ENCODE data around the gene LRMDA.

The LRMDA gene

GRCh38 chr10:76420725-76421124 is 989.3 kb downstream of the LRMDA start:
- TF ChIP-seq, protein P1, sequence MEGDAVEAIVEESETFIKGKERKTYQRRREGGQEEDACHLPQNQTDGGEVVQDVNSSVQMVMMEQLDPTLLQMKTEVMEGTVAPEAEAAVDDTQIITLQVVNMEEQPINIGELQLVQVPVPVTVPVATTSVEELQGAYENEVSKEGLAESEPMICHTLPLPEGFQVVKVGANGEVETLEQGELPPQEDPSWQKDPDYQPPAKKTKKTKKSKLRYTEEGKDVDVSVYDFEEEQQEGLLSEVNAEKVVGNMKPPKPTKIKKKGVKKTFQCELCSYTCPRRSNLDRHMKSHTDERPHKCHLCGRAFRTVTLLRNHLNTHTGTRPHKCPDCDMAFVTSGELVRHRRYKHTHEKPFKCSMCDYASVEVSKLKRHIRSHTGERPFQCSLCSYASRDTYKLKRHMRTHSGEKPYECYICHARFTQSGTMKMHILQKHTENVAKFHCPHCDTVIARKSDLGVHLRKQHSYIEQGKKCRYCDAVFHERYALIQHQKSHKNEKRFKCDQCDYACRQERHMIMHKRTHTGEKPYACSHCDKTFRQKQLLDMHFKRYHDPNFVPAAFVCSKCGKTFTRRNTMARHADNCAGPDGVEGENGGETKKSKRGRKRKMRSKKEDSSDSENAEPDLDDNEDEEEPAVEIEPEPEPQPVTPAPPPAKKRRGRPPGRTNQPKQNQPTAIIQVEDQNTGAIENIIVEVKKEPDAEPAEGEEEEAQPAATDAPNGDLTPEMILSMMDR (IDR thresholded peaks at IDR 0.05; ENCODE audit: borderline replicate concordance, insufficient read depth, low read depth, low read length) = no peak
- H3K4me3 ChIP-seq (ENCODE audit: low read depth, low read length) = no peak overlapping the region

DNA sequence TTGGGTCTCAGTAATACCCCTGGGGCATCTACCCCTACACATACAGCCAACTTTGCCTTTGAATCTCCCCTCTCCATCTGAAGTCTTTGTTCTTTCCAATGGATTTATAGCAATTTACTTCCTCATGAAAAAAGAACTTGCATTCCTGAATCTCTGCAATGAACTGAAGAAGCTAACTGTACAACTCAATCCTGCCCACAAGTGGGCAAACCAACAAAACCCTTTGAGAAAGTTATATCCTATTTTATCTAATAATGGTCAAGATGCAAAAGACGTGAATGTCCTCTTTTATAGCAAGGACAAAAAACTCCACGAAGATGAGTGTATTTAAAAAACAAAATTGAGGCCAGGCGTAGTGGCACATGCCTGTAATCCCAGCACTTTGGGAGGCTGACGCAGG is 991.3 kb downstream of the LRMDA start:
- TF ChIP-seq, protein P1 (IDR thresholded peaks at IDR 0.05; ENCODE audit: borderline replicate concordance, insufficient read depth, low read depth, low read length) = no peak
- no peak overlapping the region for H3K4me3 ChIP-seq (ENCODE audit: low read depth, low read length)

GRCh38 chr10:76428551-76429367 is 997.3 kb downstream of the LRMDA start:
- H3K4me3 ChIP-seq (ENCODE audit: low read depth, low read length) = no peak overlapping the region
- TF ChIP-seq, protein P1 (IDR thresholded peaks at IDR 0.05; ENCODE audit: borderline replicate concordance, insufficient read depth, low read depth, low read length) = no peak

- no peak overlapping the region for H3K4me3 ChIP-seq (ENCODE audit: low read depth, low read length)
- TF ChIP-seq, protein P1 (IDR thresholded peaks at IDR 0.05; ENCODE audit: borderline replicate concordance, insufficient read depth, low read depth, low read length) = no peak
Observed at GRCh38 chr10:76429368-76430060, 998.1 kb downstream of the LRMDA start.

DNA sequence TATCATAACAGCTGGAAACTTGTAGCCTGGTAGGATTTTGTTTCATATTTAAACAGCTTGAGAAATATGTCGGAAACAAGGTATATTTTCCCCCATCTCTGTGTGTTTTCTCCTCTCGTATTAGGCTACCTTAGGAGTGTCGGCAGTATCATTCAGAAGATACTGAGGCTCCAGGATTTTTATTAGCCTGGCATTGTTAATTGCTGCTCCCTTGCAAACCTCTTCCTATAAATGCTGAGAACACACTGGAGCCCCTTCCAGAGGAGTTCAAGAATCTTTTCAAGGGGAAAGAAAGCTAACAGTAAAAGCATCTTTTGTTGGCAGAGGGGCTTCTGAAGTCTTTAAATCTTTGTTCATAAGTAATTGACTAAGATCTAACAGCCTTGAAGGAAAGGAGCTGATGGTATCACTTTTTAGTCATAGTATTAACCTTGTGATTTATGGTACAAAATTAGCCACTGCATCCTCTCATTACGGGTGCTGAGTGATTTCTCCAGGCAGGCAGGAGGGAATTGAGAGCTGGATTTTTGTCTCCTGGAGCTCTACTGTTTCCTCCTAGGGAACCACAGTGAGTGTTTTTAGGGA is 998.7 kb downstream of the LRMDA start:
- TF ChIP-seq, protein P1 (IDR thresholded peaks at IDR 0.05; ENCODE audit: borderline replicate concordance, insufficient read depth, low read depth, low read length) = no peak
- no peak overlapping the region for H3K4me3 ChIP-seq (ENCODE audit: low read depth, low read length)

- TF ChIP-seq, protein P1 (IDR thresholded peaks at IDR 0.05; ENCODE audit: borderline replicate concordance, insufficient read depth, low read depth, low read length) = no peak
- no peak overlapping the region for H3K4me3 ChIP-seq (ENCODE audit: low read depth, low read length)
Observed at GRCh38 chr10:76432016-76433012, 1000.9 kb downstream of the LRMDA start.
